SU-DHL-6 (cell line): ENCODE data around the gene HOXA11.

Source experiments
- H2AFZ ChIP-seq: fragments of 200-600 bp; sonication (generic); 2 replicates; pipeline ENCODE4 v1.6.1; 2014; ENCODE audit warnings: low read depth, mild to moderate bottlenecking, moderate library complexity, mixed read lengths, antibody characterized with exemption, low read length; ENCODE audit not compliant: severe bottlenecking
- H3F3A ChIP-seq: fragments of 200-600 bp; shearing (Covaris generic); 2 replicates; pipeline ENCODE4 v1.6.0; 2016; ENCODE audit warnings: antibody characterized with exemption, mild to moderate bottlenecking; ENCODE audit not compliant: insufficient read depth
- H3K27ac ChIP-seq: fragments of 200-600 bp; sonication (generic); 2 replicates; pipeline ENCODE4 v1.5.1; 2016; ENCODE audit warnings: low read depth, mild to moderate bottlenecking, low read length, moderate library complexity, mixed read lengths
- H3K27me3 ChIP-seq: fragments of 200-600 bp; sonication (generic), shearing (Covaris generic); 2 replicates; pipeline ENCODE4 v1.6.0; 2014; ENCODE audit warnings: mild to moderate bottlenecking, low read length
- H3K36me3 ChIP-seq: fragments of 200-600 bp; sonication (generic); 2 replicates; pipeline ENCODE4 v1.6.1; 2014; ENCODE audit warnings: mild to moderate bottlenecking, low read length, mixed read lengths
- H3K4me2 ChIP-seq: fragments of 300-600, 200-600 bp; shearing (Covaris generic), sonication (generic); 2 replicates; pipeline ENCODE4 v1.6.0; 2014; ENCODE audit warnings: low read length, low read depth, mild to moderate bottlenecking; ENCODE audit not compliant: poor library complexity, severe bottlenecking
- H3K4me3 ChIP-seq: fragments of 200-600 bp; sonication (generic); 2 replicates; pipeline ENCODE4 v1.5.1; 2014; ENCODE audit warnings: antibody characterized with exemption, low read length, mild to moderate bottlenecking, mixed read lengths; ENCODE audit not compliant: insufficient read depth, poor library complexity, severe bottlenecking
- H3K79me2 ChIP-seq: fragments of 200-600 bp; sonication (generic); 2 replicates; pipeline ENCODE4 v1.6.1; 2014; ENCODE audit warnings: mild to moderate bottlenecking, low read length, moderate library complexity; ENCODE audit not compliant: insufficient read depth
- H3K9ac ChIP-seq: fragments of 200-600 bp; sonication (generic); 2 replicates; pipeline ENCODE4 v1.7.0; 2014; ENCODE audit warnings: mild to moderate bottlenecking, low read length
- H3K9me2 ChIP-seq: fragments of 200-600 bp; sonication (generic); replicated peaks from 2 replicates; pipeline ENCODE4 v1.6.1; 2014; ENCODE audit warnings: low read length; ENCODE audit not compliant: insufficient read depth
- H3K9me3 ChIP-seq: fragments of 200-600 bp; sonication (generic); 2 replicates; pipeline ENCODE4 v1.6.1; 2014; ENCODE audit warnings: low read length, mixed read lengths; ENCODE audit not compliant: insufficient read depth
- H4K20me1 ChIP-seq: fragments of 200-600 bp; sonication (generic); 2 replicates; pipeline ENCODE4 v1.6.1; 2014; ENCODE audit warnings: low read depth, mild to moderate bottlenecking, antibody characterized with exemption, low read length, moderate library complexity, mixed read lengths
- CTCF ChIP-seq: fragments of 200-600 bp; sonication (generic); IDR thresholded peaks from one replicate; pipeline ENCODE4 v1.5.1; 2017; ENCODE audit warnings: antibody characterized with exemption, mild to moderate bottlenecking, low read length, moderate library complexity; ENCODE audit not compliant: insufficient read depth, poor library complexity, severe bottlenecking
- EZH2phosphoT487 ChIP-seq: fragments of 200-600 bp; sonication (generic), shearing (Covaris generic); conservative IDR thresholded peaks from 2 replicates; pipeline ENCODE4 v1.6.1; 2018; ENCODE audit warnings: mild to moderate bottlenecking, antibody characterized with exemption, low read length, moderate library complexity, mixed read lengths

The HOXA11 gene

GRCh38 chr7:27191161-27191731, 6.2 kb upstream of the HOXA11 start:
- Histone ChIP-seq H3K27me3 (no peaks in the 10 kb centered on the region), H3F3A (no peaks in the 10 kb centered on the region), H3K79me2 (no peaks in the 10 kb centered on the region), H3K9ac (no peak overlapping the region), H2AFZ (no peak overlapping the region), H3K9me2 (no peaks in the 10 kb centered on the region), H3K36me3 (no peaks in the 10 kb centered on the region), H4K20me1 (no peaks in the 10 kb centered on the region), H3K27ac (no peak overlapping the region), H3K4me2 (no peak overlapping the region), H3K9me3 (no peaks in the 10 kb centered on the region), H3K4me3 (no peak overlapping the region)
- TF ChIP-seq EZH2phosphoT487 = no peak
- TF ChIP-seq CTCF = no peak

GRCh38 chr7:27189997-27190748, 5.1 kb upstream of the HOXA11 start:
- no peak overlapping the region for H3K4me3 ChIP-seq
- H3K79me2 ChIP-seq = no peaks in the 10 kb centered on the region
- no peaks in the 10 kb centered on the region for H3K9me2 ChIP-seq
- no peaks in the 10 kb centered on the region for H4K20me1 ChIP-seq
- H3K27me3 ChIP-seq = no peaks in the 10 kb centered on the region
- H3K36me3 ChIP-seq = no peaks in the 10 kb centered on the region
- H3F3A ChIP-seq = no peaks in the 10 kb centered on the region
- no peak overlapping the region for H3K4me2 ChIP-seq
- H3K27ac ChIP-seq = no peak overlapping the region
- H3K9me3 ChIP-seq = no peaks in the 10 kb centered on the region
- no peak overlapping the region for H2AFZ ChIP-seq
- TF ChIP-seq CTCF = no peak
- no peak for TF ChIP-seq EZH2phosphoT487
- no peak overlapping the region for H3K9ac ChIP-seq

GRCh38 chr7:27189295-27189996, 4.4 kb upstream of the HOXA11 start:
- Histone ChIP-seq H3K27me3 (no peaks in the 10 kb centered on the region), H3K9me3 (no peaks in the 10 kb centered on the region), H3F3A (no peaks in the 10 kb centered on the region), H3K36me3 (no peaks in the 10 kb centered on the region), H4K20me1 (no peaks in the 10 kb centered on the region), H3K9ac (no peak overlapping the region), H3K79me2 (no peaks in the 10 kb centered on the region), H3K4me3 (no peak overlapping the region), H3K27ac (no peak overlapping the region), H2AFZ (no peak overlapping the region), H3K9me2 (no peaks in the 10 kb centered on the region), H3K4me2 (no peak overlapping the region)
- TF ChIP-seq CTCF (no peak), EZH2phosphoT487 (no peak)
